Panc1 (cell line): Measurements from ENCODE around the gene OMA1. TPM values are rescaled to one million over a fixed set of nuclear protein-coding genes. Genes with fewer than 3 reads are reported as not detected.

Experiments used
- ATAC-seq: fragments of 200-7000 bp; cut with Tn5 transposase; 2 replicates; pipeline ENCODE4 v1.9.1; 2020; ENCODE audit warnings: mild to moderate bottlenecking, moderate library complexity
- BruUV-seq: library from RNA; stranded (reverse); fragments of 400-500 nt; replicated peaks from 2 replicates; lab custom pipeline; 2021; lab: Mats Ljungman, UMichigan
- CTCF ChIA-PET: fragments of 300-600 bp; sonication (Branson Sonifier 250); formaldehyde crosslinking; loops from one replicate; lab custom pipeline; 2022; ENCODE audit warnings: antibody characterized with exemption; lab: Charles Lee
- POLR2A ChIA-PET: fragments of 300-600 bp; sonication (Branson Sonifier 250); formaldehyde crosslinking; loops from one replicate; lab custom pipeline; 2022; ENCODE audit warnings: antibody characterized with exemption; lab: Charles Lee
- DNase-seq: peaks from one replicate; pipeline ENCODE4 v3.0.0-alpha.2; 2010; ENCODE audit warnings: low read depth, low spot score
- H3K27ac ChIP-seq: 2 replicates; pipeline ENCODE4 v1.5.1; 2011; ENCODE audit warnings: mild to moderate bottlenecking, low read length, inconsistent platforms
- H3K27me3 ChIP-seq: fragments of 200-500 bp; sonication (Bioruptor generic); 2 replicates; pipeline ENCODE4 v1.6.0; 2014; ENCODE audit warnings: low read length, inconsistent platforms; ENCODE audit not compliant: control insufficient read depth, insufficient read depth
- H3K36me3 ChIP-seq: fragments of 200-500 bp; sonication (Bioruptor generic); 2 replicates; pipeline ENCODE4 v1.5.1; 2014; ENCODE audit warnings: inconsistent platforms, mild to moderate bottlenecking, low read length, moderate library complexity; ENCODE audit not compliant: control insufficient read depth, insufficient read depth
- H3K4me1 ChIP-seq: 2 replicates; pipeline ENCODE4 v1.5.1; 2011; ENCODE audit warnings: inconsistent platforms, mild to moderate bottlenecking, low read length, moderate library complexity; ENCODE audit not compliant: control insufficient read depth, insufficient read depth
- H3K4me3 ChIP-seq, 2 experiments: 2 replicates each; pipeline ENCODE4 v1.5.1; 2011 to 2012; ENCODE audit warnings: low read depth in 2 of 2, low read length in 2 of 2, mild to moderate bottlenecking in 2 of 2, inconsistent platforms in 1 of 2, moderate library complexity in 1 of 2
- H3K9me3 ChIP-seq: fragments of 200-500 bp; sonication (Bioruptor generic); 2 replicates; pipeline ENCODE4 v1.5.1; 2014; ENCODE audit warnings: low read depth, mild to moderate bottlenecking, inconsistent platforms, low read length, moderate library complexity; ENCODE audit not compliant: control insufficient read depth, insufficient read depth
- CTCF ChIP-seq: fragments of 450-650 bp; IDR thresholded peaks from 2 replicates; pipeline ENCODE4 v1.5.1; 2017; ENCODE audit warnings: mild to moderate bottlenecking
- POLR2AphosphoS5 ChIP-seq: IDR thresholded peaks from 2 replicates; pipeline ENCODE4 v1.6.1; 2012; ENCODE audit warnings: mild to moderate bottlenecking, low read depth, low read length, moderate library complexity
- SIN3A ChIP-seq: IDR thresholded peaks from 2 replicates; pipeline ENCODE4 v1.6.1; 2012; ENCODE audit warnings: low read depth, mild to moderate bottlenecking, low read length, moderate library complexity, borderline replicate concordance; ENCODE audit not compliant: insufficient read depth
- TCF7L2 ChIP-seq: IDR thresholded peaks from 2 replicates; pipeline ENCODE4 v1.6.1; 2011; ENCODE audit warnings: mild to moderate bottlenecking, low read depth, low read length, inconsistent platforms
- in situ Hi-C: cut with HindIII; loops from 2 replicates; pipeline ENCODE4 v1.10.0; 2016; ENCODE audit warnings: low sequenced_read_pairs, low pct_unique_long_range_greater_than_20kb
- intact Hi-C: fragments of 100-400 bp; cut with micrococcal nuclease; formaldehyde crosslinking; loops from one replicate; pipeline ENCODE4 v1.10.0; 2022; ENCODE audit not compliant: unreplicated experiment
- total RNA-seq: library from RNA; stranded (reverse); gene quantifications from one replicate; pipeline ENCODE4 v1.2.1, GENCODE V29; 2021; ENCODE audit not compliant: unreplicated experiment
- TF ChIP-seq, protein P1 (sequence below), 2 experiments: IDR thresholded peaks; 2 replicates each; pipeline ENCODE4 v1.6.1; 2011 to 2012; ENCODE audit warnings: low read depth in 2 of 2, control low read depth in 1 of 2, low read length in 1 of 2, mild to moderate bottlenecking in 1 of 2, moderate library complexity in 1 of 2; ENCODE audit not compliant: insufficient read depth in 1 of 2

OMA1 gene
- total RNA-seq, 1 experiment from 2014 or later = 16.6 TPM

GRCh38 chr1:58592522-58593134 lies 46.1 kb upstream of the OMA1 start:
- Histone ChIP-seq H3K9me3 (no peaks in the 10 kb centered on the region), H3K36me3 (no peaks in the 10 kb centered on the region), H3K4me3 (no peak overlapping the region), H3K27me3 (peaks cover under 1% of the 10 kb centered on the region), H3K27ac (peak overlapping the region; percentile 12; the same call in 1 of the 2 replicates), H3K4me1 (no peaks in the 10 kb centered on the region)
- ATAC-seq (peak; percentile 66; the same call in 1 of the 2 replicates), DNase-seq (no peak)
- TF ChIP-seq POLR2AphosphoS5 (no peak), SIN3A (no peak), TCF7L2 (no peak), CTCF (no peak)
- TF ChIP-seq, protein P1, sequence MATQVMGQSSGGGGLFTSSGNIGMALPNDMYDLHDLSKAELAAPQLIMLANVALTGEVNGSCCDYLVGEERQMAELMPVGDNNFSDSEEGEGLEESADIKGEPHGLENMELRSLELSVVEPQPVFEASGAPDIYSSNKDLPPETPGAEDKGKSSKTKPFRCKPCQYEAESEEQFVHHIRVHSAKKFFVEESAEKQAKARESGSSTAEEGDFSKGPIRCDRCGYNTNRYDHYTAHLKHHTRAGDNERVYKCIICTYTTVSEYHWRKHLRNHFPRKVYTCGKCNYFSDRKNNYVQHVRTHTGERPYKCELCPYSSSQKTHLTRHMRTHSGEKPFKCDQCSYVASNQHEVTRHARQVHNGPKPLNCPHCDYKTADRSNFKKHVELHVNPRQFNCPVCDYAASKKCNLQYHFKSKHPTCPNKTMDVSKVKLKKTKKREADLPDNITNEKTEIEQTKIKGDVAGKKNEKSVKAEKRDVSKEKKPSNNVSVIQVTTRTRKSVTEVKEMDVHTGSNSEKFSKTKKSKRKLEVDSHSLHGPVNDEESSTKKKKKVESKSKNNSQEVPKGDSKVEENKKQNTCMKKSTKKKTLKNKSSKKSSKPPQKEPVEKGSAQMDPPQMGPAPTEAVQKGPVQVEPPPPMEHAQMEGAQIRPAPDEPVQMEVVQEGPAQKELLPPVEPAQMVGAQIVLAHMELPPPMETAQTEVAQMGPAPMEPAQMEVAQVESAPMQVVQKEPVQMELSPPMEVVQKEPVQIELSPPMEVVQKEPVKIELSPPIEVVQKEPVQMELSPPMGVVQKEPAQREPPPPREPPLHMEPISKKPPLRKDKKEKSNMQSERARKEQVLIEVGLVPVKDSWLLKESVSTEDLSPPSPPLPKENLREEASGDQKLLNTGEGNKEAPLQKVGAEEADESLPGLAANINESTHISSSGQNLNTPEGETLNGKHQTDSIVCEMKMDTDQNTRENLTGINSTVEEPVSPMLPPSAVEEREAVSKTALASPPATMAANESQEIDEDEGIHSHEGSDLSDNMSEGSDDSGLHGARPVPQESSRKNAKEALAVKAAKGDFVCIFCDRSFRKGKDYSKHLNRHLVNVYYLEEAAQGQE (IDR thresholded peaks at IDR 0.05; ENCODE audit: insufficient read depth in 1 of 2, low read depth in 2 of 2, low read length in 1 of 2) = no peak
- CTCF ChIA-PET = no interaction called here
- BruUV-seq = no TSS peak
- POLR2A ChIA-PET = no interaction called here
- intact Hi-C loops = no loop called here
- in situ Hi-C loops = no loop called here

DNA sequence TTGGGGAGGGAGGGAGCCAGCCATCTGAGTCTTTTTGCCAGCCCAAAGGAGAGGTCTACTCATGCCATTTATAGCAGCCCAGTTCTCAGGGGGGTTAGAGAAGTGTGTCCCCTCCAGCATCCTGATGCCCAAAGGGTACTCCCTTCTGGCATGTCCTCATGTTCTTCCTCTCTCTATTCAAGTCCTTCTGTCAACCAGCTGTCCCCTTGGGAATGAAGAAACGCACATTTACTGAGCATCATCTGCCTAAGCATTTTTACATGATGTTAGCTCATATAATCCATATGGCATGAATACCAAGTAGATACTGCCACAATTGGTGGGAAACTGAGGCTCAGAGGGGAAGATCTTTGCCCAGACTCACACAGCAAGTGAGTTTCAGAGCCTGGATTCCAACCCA lies 45.3 kb upstream of the OMA1 start:
- ChIA-PET CTCF (no interaction called here), POLR2A (no interaction called here)
- 0 out of 2 replicates have a peak overlapping the region, but pooled peaks have one; percentile 12 for H3K27ac ChIP-seq
- H3K27me3 ChIP-seq = peaks cover 7% of the 10 kb centered on the region
- H3K36me3 ChIP-seq = no peaks in the 10 kb centered on the region
- in situ Hi-C loops (no loop called here), intact Hi-C loops (no loop called here)
- no peaks in the 10 kb centered on the region for H3K9me3 ChIP-seq
- H3K4me1 ChIP-seq = no peaks in the 10 kb centered on the region
- BruUV-seq = no TSS peak
- no peak for TF ChIP-seq POLR2AphosphoS5
- TF ChIP-seq CTCF = no peak
- no peak for TF ChIP-seq TCF7L2
- TF ChIP-seq SIN3A = no peak
- TF ChIP-seq, protein P1 (IDR thresholded peaks at IDR 0.05; ENCODE audit: insufficient read depth in 1 of 2, low read depth in 2 of 2, low read length in 1 of 2) = no peak
- DNase-seq = no peak
- ATAC-seq = no peak
- no peak overlapping the region for H3K4me3 ChIP-seq
